Naive thymus-derived CD8-positive, alpha-beta T cell (primary cell): ENCODE measurements around the gene ANKRD60. TPM values are rescaled to one million over a fixed set of nuclear protein-coding genes. Genes with fewer than 3 reads are reported as not detected.

Experiments
- ATAC-seq, 2 donors: fragments of 150-1000 bp; cut with Tn5 transposase in 1 of 2; sonication (Bioruptor Pico), chemical (Tn5 transposase) in 1 of 2; 1 replicate in 1 of 2; 2 replicates in 1 of 2; pipeline ENCODE4 v1.10.0; 2021; ENCODE audit warnings: mild to moderate bottlenecking in 2 of 2, moderate library complexity in 2 of 2
- POLR2A ChIA-PET: fragments of 350-600 bp; sonication (Branson Sonifier 250); formaldehyde crosslinking; loops from one replicate; lab custom pipeline; 2021; ENCODE audit warnings: antibody characterized with exemption; lab: Charles Lee
- DNase-seq, 10 donors: peaks; one replicate each; pipeline versions ENCODE4 v3.0.0 to v3.0.0-alpha.2; 2020 to 2022
- H3K27ac Mint-ChIP-seq, 10 donors: one replicate each; pipeline ENCODE4 v1.8.0; 2020 to 2022; ENCODE audit warnings: mild to moderate bottlenecking in 10 of 10, mixed read lengths in 10 of 10, moderate library complexity in 4 of 10, inconsistent platforms in 1 of 10
- H3K27me3 Mint-ChIP-seq, 5 donors: one replicate each; pipeline ENCODE4 v1.8.0; 2021 to 2022; ENCODE audit warnings: mixed read lengths in 5 of 5
- H3K36me3 Mint-ChIP-seq, 3 donors: one replicate each; pipeline ENCODE4 v1.8.0; 2020 to 2022; ENCODE audit warnings: mixed read lengths in 3 of 3, mild to moderate bottlenecking in 2 of 3, inconsistent platforms in 1 of 3
- H3K4me1 Mint-ChIP-seq, 4 donors: one replicate each; pipeline ENCODE4 v1.8.0; 2021 to 2022; ENCODE audit warnings: mixed read lengths in 4 of 4
- H3K4me3 Mint-ChIP-seq, 10 donors: one replicate each; pipeline ENCODE4 v1.8.0; 2020 to 2022; ENCODE audit warnings: mild to moderate bottlenecking in 10 of 10, mixed read lengths in 10 of 10, moderate library complexity in 6 of 10, inconsistent platforms in 1 of 10
- H3K9me3 Mint-ChIP-seq, 9 donors: one replicate each; pipeline ENCODE4 v1.8.0; 2020 to 2022; ENCODE audit warnings: mixed read lengths in 9 of 9, mild to moderate bottlenecking in 3 of 9, inconsistent platforms in 1 of 9, moderate library complexity in 1 of 9
- polyA plus RNA-seq, 3 donors: library from polyadenylated mRNA; unstranded; fragments of 300-500 nt; fragmentation: Illumina TruSeq; gene quantifications; one replicate each; pipeline ENCODE4 v1.2.3, GENCODE V29; 2021
- total RNA-seq, 8 experiments: library from RNA in 2 of 8; stranded (reverse) in 2 of 8; gene quantifications; one replicate each; pipeline ENCODE4 v1.2.3 and lab custom pipeline; 2021 to 2026

ANKRD60 gene
- total and polyA plus RNA-seq, 5 experiments from 2014 or later: not detected

GRCh38 chr20:58197185-58197469 is 31.3 kb downstream of the ANKRD60 start:
- Mint-ChIP-seq H3K36me3 (no peaks in the 10 kb centered on the region), H3K27ac (peak overlapping the region in 2 of 10 donors; percentile 31 to 40), H3K27me3 (peaks cover 0 to 9% (median 7%) of the 10 kb centered on the region in 5 donors), H3K9me3 (peaks cover 0 to 1% (median 0%) of the 10 kb centered on the region in 9 donors), H3K4me3 (no peak overlapping the region), H3K4me1 (peaks cover 0 to 3% (median 0%) of the 10 kb centered on the region in 4 donors)
- POLR2A ChIA-PET: no interaction called here
- ATAC-seq: no peak
- DNase-seq: peak in 1 of 10 donors; percentile 61

- Mint-ChIP-seq H3K4me1 (peaks cover 0 to 3% (median 0%) of the 10 kb centered on the region in 4 donors), H3K36me3 (no peaks in the 10 kb centered on the region), H3K27ac (peak overlapping the region in 3 of 10 donors; percentile 40 to 56 (median 51)), H3K9me3 (peaks cover 0 to 1% (median 0%) of the 10 kb centered on the region in 9 donors), H3K4me3 (no peak overlapping the region), H3K27me3 (peaks cover 0 to 13% (median 9%) of the 10 kb centered on the region in 5 donors)
- POLR2A ChIA-PET: interaction anchor here (0.7 kb wide), 1 partner anchor 581 kb away, joined by 3 read pairs; no protein-coding TSS in a partner anchor
- DNase-seq (peak in 1 of 10 donors; percentile 36), ATAC-seq (no peak)
These were observed 31.9 kb downstream of the ANKRD60 start for GRCh38 chr20:58196402-58197184.

- H3K4me1 Mint-ChIP-seq: peaks cover 0 to 3% (median 0%) of the 10 kb centered on the region in 4 donors
- POLR2A ChIA-PET: interaction anchor here (0.7 kb wide), 1 partner anchor 13 kb away, joined by 3 read pairs; no protein-coding TSS in a partner anchor
- H3K36me3 Mint-ChIP-seq: no peaks in the 10 kb centered on the region
- no peak for ATAC-seq
- H3K9me3 Mint-ChIP-seq: peaks cover 0 to 1% (median 0%) of the 10 kb centered on the region in 9 donors
- peaks cover 0 to 18% (median 9%) of the 10 kb centered on the region in 5 donors for H3K27me3 Mint-ChIP-seq
- no peak overlapping the region for H3K4me3 Mint-ChIP-seq
- no peak overlapping the region for H3K27ac Mint-ChIP-seq
- DNase-seq: no peak
These were observed 33.4 kb downstream of the ANKRD60 start for GRCh38 chr20:58195047-58195446.

DNA sequence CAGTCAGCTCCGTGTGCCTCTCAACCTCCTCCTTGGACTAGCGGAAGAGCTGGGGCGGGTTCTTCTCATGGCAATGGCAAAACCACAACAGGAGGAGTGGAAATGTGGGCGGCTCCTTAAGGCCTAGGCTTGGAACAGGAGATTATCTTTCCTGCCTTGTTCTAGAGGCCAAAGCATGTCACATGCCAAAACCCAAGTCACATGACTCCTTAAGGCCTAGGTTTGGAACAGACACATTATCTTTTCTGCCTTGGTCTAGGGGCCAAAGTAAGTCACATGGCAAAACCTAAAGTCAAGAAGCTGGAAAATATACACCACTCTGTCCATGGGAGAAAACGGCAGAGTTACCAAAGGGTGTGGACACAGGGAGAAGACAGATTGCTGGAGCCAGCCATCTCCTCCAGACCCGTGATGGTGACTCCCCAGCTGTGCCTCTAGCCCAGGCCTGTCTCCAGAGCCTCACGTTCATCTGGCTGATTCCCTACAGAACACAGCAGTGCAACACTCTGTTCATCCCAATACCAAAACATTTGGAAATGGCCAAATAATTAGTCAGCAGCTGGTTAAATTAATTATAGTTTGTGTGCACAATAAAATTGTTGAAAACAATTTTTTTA is 34.2 kb downstream of the ANKRD60 start:
- Mint-ChIP-seq H3K27me3 (peaks cover 0 to 18% (median 12%) of the 10 kb centered on the region in 5 donors), H3K36me3 (no peaks in the 10 kb centered on the region), H3K9me3 (peaks cover 0 to 1% (median 0%) of the 10 kb centered on the region in 9 donors), H3K4me1 (peaks cover 0 to 3% (median 0%) of the 10 kb centered on the region in 4 donors), H3K27ac (no peak overlapping the region), H3K4me3 (no peak overlapping the region)
- ATAC-seq: no peak
- DNase-seq: peak in 1 of 10 donors; percentile 4
- POLR2A ChIA-PET: interaction anchor here (0.7 kb wide), 1 partner anchor 483 kb away, joined by 3 read pairs; no protein-coding TSS in a partner anchor

- Mint-ChIP-seq H3K4me3 (no peak overlapping the region), H3K9me3 (peaks cover 0 to 1% (median 0%) of the 10 kb centered on the region in 9 donors), H3K27ac (no peak overlapping the region), H3K27me3 (peaks cover 0 to 28% (median 12%) of the 10 kb centered on the region in 5 donors), H3K36me3 (no peaks in the 10 kb centered on the region), H3K4me1 (peaks cover 0 to 3% (median 0%) of the 10 kb centered on the region in 4 donors)
- peak in 7 of 10 donors; percentile 15 to 41 (median 31) for DNase-seq
- no peak for ATAC-seq
- POLR2A ChIA-PET: no interaction called here
These were observed 35.9 kb downstream of the ANKRD60 start for GRCh38 chr20:58192567-58192966.

GRCh38 chr20:58192065-58192464 is 36.4 kb downstream of the ANKRD60 start:
- Mint-ChIP-seq H3K27ac (no peak overlapping the region), H3K4me3 (no peak overlapping the region), H3K9me3 (peaks cover 0 to 1% (median 0%) of the 10 kb centered on the region in 9 donors), H3K4me1 (peaks cover 0 to 3% (median 0%) of the 10 kb centered on the region in 4 donors), H3K27me3 (peaks cover 0 to 28% (median 12%) of the 10 kb centered on the region in 5 donors), H3K36me3 (no peaks in the 10 kb centered on the region)
- POLR2A ChIA-PET: no interaction called here
- DNase-seq: no peak
- no peak for ATAC-seq

DNA sequence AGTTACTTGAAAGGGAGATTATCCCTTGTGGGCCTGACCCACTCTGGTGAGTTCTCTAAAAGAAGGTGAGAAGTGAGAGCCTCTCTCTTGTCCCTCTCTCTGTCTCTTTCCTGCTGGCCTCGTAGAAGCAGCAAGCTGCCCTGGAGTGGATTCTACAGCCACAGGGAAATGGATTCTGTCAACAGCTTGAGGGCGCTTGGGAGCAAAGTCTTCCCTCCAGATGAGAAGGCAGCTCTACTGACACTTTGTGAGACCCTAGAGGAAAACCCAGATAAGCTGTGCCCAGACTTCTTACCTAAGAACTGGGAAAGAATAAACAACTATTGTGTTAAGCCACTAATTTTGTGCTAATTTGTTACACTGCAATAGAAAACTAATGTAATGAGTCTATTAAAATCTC is 39.9 kb downstream of the ANKRD60 start:
- Mint-ChIP-seq H3K4me1 (no peaks in the 10 kb centered on the region), H3K27ac (peak overlapping the region in 1 of 10 donors; percentile 85)
- no peak for DNase-seq

DNA sequence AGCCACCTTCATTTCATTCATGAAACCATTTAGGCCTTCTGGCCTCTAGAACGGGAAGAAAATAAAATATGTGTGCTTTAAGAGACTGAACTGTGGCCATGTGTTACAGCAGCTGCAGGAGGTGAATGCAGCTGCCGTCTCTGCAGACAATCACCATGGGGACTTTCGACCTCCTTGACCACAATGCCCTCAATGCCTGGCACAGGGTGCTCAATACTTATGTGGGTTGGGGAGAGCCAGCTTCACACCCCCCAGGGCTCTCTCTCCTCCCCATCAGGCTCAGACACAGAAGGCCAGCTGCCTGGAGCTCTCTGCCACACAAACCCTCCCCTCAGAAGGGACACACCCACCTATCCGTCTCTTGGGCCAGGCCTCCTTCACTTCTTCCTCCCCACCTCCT is 43.5 kb downstream of the ANKRD60 start:
- H3K4me1 Mint-ChIP-seq: peaks cover 0 to 1% (median 0%) of the 10 kb centered on the region in 4 donors
- no peak overlapping the region for H3K4me3 Mint-ChIP-seq
- POLR2A ChIA-PET: no interaction called here
- DNase-seq: no peak
- no peak for ATAC-seq
- peaks cover 0 to 8% (median 0%) of the 10 kb centered on the region in 9 donors for H3K9me3 Mint-ChIP-seq
- no peak overlapping the region for H3K27ac Mint-ChIP-seq
- H3K36me3 Mint-ChIP-seq: no peaks in the 10 kb centered on the region
- H3K27me3 Mint-ChIP-seq: peaks cover 3 to 42% (median 25%) of the 10 kb centered on the region in 5 donors

More for the DNA sequence above, 39.9 kb downstream of the ANKRD60 start:
- no peak overlapping the region for H3K4me3 Mint-ChIP-seq
- H3K27me3 Mint-ChIP-seq: peaks cover 1 to 38% (median 20%) of the 10 kb centered on the region in 5 donors
- H3K9me3 Mint-ChIP-seq: peaks cover 0 to 8% (median 0%) of the 10 kb centered on the region in 9 donors
- H3K36me3 Mint-ChIP-seq: no peaks in the 10 kb centered on the region
- ATAC-seq: no peak
- POLR2A ChIA-PET: no interaction called here

DNA sequence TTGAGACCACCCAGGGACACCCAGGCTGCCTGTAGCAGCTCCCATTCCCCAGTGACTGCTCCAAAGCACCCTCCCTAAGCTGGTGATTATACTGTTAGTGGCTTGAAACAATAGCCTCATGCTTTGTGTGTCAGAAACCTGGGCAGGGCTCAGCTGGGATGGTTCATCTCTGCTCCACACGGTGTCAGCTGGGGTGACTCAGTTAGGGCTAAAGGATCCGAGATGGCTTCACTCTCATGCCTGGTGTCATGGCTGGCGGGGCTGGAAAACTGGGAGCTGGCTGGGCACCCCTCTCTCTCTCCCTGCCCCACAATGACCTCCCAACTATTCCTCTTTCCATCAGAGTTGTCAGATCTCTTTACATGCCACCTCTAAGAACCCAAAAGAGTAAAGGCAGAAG is 44.4 kb downstream of the ANKRD60 start:
- H3K27me3 Mint-ChIP-seq: peaks cover 3 to 42% (median 25%) of the 10 kb centered on the region in 5 donors
- H3K27ac Mint-ChIP-seq: no peak overlapping the region
- ATAC-seq: no peak
- peaks cover 0 to 11% (median 4%) of the 10 kb centered on the region in 4 donors for H3K4me1 Mint-ChIP-seq
- no peaks in the 10 kb centered on the region for H3K36me3 Mint-ChIP-seq
- no peak for DNase-seq
- no peak overlapping the region for H3K4me3 Mint-ChIP-seq
- POLR2A ChIA-PET: no interaction called here
- H3K9me3 Mint-ChIP-seq: peaks cover 0 to 8% (median 0%) of the 10 kb centered on the region in 9 donors

GRCh38 chr20:58182521-58183140 is 45.8 kb downstream of the ANKRD60 start:
- Mint-ChIP-seq H3K9me3 (peaks cover 0 to 8% (median 0%) of the 10 kb centered on the region in 9 donors), H3K27ac (no peak overlapping the region), H3K4me3 (no peak overlapping the region), H3K36me3 (no peaks in the 10 kb centered on the region), H3K27me3 (peaks cover 3 to 42% (median 19%) of the 10 kb centered on the region in 5 donors), H3K4me1 (peaks cover 0 to 12% (median 4%) of the 10 kb centered on the region in 4 donors)
- ATAC-seq: no peak
- POLR2A ChIA-PET: interaction anchor here (0.6 to 1.1 kb wide), 3 partner anchors 13 to 52 kb away, joined by 3 read pairs; no protein-coding TSS in a partner anchor
- no peak for DNase-seq

DNA sequence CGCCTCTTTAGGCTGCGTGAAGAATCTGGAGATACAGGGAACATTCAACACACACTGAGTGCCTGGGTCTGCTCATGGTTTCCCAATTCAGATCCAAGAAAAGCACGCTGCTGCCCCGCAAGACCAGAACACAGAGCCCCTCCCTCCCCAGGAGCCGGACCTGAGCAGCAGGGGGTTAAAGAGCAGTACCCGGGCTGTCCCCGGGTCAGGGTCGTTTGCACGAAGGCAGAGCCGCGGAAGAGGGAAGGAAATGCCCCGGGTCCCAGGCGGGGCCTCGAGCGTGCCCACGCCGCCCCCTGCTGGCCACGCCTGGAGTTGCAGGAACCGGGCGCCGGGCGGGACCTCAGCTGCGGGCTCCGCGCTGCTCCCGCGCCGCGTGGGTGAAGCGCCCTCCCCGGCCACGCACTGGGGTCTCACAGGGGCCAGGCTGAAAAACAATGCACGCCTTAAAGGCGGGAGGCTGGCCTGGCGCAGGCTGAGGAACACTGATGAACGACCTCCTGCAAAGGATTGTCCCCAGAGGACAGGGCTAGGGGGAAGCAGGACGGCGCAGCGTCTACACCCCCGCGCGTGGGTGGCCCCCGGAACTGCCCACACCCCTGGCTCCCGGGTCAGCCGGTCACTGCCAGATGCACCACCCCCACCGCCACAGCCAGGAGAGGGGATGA is 48.9 kb downstream of the ANKRD60 start:
- peaks cover 1 to 22% (median 10%) of the 10 kb centered on the region in 4 donors for H3K4me1 Mint-ChIP-seq
- H3K9me3 Mint-ChIP-seq: peaks cover 0 to 6% (median 0%) of the 10 kb centered on the region in 9 donors
- ATAC-seq (peak; percentile 94 to 98), DNase-seq (peak; percentile 45 to 77 (median 74))
- H3K27ac Mint-ChIP-seq: peak overlapping the region in 1 of 10 donors; percentile 64
- H3K4me3 Mint-ChIP-seq: peak overlapping the region; percentile 45 to 76 (median 66)
- no peaks in the 10 kb centered on the region for H3K36me3 Mint-ChIP-seq
- POLR2A ChIA-PET: interaction anchor here (0.6 kb wide), 1 partner anchor 526 kb away, joined by 3 read pairs; no protein-coding TSS in a partner anchor
- H3K27me3 Mint-ChIP-seq: peaks cover 3 to 31% (median 15%) of the 10 kb centered on the region in 5 donors

DNA sequence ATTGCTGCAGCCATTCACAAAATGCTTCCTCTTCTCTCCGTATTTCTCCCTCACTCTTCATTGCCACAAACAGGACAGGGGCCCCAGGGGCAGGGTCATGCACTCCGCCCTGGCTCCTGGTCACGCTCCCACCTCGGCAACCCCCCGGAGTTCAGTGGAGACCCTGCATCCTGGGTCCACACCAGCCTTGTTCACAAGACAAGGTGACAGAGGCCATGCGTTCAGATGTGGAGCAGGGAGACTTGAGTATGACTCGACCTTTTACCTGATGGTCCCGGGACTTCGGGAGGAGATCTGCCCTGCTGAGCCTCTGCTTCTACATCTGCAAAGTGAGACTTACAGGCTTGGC is 49.4 kb downstream of the ANKRD60 start:
- Mint-ChIP-seq H3K4me1 (peaks cover 5 to 27% (median 15%) of the 10 kb centered on the region in 4 donors), H3K9me3 (peaks cover 0 to under 1% (median 0%) of the 10 kb centered on the region in 9 donors), H3K36me3 (no peaks in the 10 kb centered on the region), H3K4me3 (peak overlapping the region; percentile 45 to 76 (median 66)), H3K27me3 (peaks cover 3 to 26% (median 15%) of the 10 kb centered on the region in 5 donors), H3K27ac (peak overlapping the region in 1 of 10 donors; percentile 64)
- ATAC-seq: no peak
- POLR2A ChIA-PET: no interaction called here
- DNase-seq: no peak
